Neural cell (in vitro differentiated cells): ENCODE results near the gene CREBBP. TPM values are rescaled to one million over a fixed set of nuclear protein-coding genes. Genes with fewer than 3 reads are reported as not detected.

ENCODE experiments used
- H2AFZ ChIP-seq: fragments of 200-600, 300-800 bp; sonication (generic), shearing (Covaris generic); 2 replicates; pipeline ENCODE4 v1.6.0; 2014; ENCODE audit warnings: low read depth, mild to moderate bottlenecking, antibody characterized with exemption, low read length, moderate library complexity
- H3F3A ChIP-seq: fragments of 200-600 bp; shearing (Covaris generic); 2 replicates; pipeline ENCODE4 v1.6.1; 2016; ENCODE audit warnings: mild to moderate bottlenecking, moderate library complexity, mixed read lengths, antibody characterized with exemption, low read length; ENCODE audit not compliant: insufficient read depth, poor library complexity, severe bottlenecking
- H3K27ac ChIP-seq: fragments of 200-600, 300-800 bp; sonication (generic), shearing (Covaris generic); 2 replicates; pipeline ENCODE4 v1.5.1; 2014; ENCODE audit warnings: mild to moderate bottlenecking, low read length, moderate library complexity
- H3K27me3 ChIP-seq: fragments of 300-800, 200-600 bp; sonication (generic), shearing (Covaris generic); 2 replicates; pipeline ENCODE4 v1.6.0; 2014; ENCODE audit warnings: mild to moderate bottlenecking, low read depth, low read length, moderate library complexity; ENCODE audit not compliant: insufficient read depth
- H3K36me3 ChIP-seq: fragments of 300-800, 200-600 bp; sonication (generic), shearing (Covaris generic); 2 replicates; pipeline ENCODE4 v1.5.1; 2014; ENCODE audit warnings: mild to moderate bottlenecking, antibody characterized with exemption, low read length, moderate library complexity; ENCODE audit not compliant: insufficient read depth
- H3K4me2 ChIP-seq: fragments of 300-800, 200-600 bp; sonication (generic), shearing (Covaris generic); 2 replicates; pipeline ENCODE4 v1.6.0; 2014; ENCODE audit warnings: mild to moderate bottlenecking, low read length
- H3K4me3 ChIP-seq: fragments of 300-800, 200-600 bp; sonication (generic), shearing (Covaris generic); 2 replicates; pipeline ENCODE4 v1.5.1; 2014; ENCODE audit warnings: mild to moderate bottlenecking, low read length, moderate library complexity
- H3K79me2 ChIP-seq: fragments of 200-600 bp; shearing (Covaris generic); replicated peaks from 2 replicates; pipeline ENCODE4 v1.6.0; 2014; ENCODE audit warnings: mild to moderate bottlenecking, low read length, moderate library complexity; ENCODE audit not compliant: insufficient read depth
- H3K9ac ChIP-seq: fragments of 300-800, 200-600 bp; sonication (generic), shearing (Covaris generic); 2 replicates; pipeline ENCODE4 v1.6.1; 2016; ENCODE audit warnings: mild to moderate bottlenecking, low read length, mixed read lengths
- H3K9me2 ChIP-seq: fragments of 200-600 bp; shearing (Covaris generic); 2 replicates; pipeline ENCODE4 v1.6.1; 2016; ENCODE audit warnings: mild to moderate bottlenecking, low read length, mixed read lengths; ENCODE audit not compliant: insufficient read depth
- H3K9me3 ChIP-seq: fragments of 200-600, 300-800 bp; sonication (generic), shearing (Covaris generic); 2 replicates; pipeline ENCODE4 v1.6.1; 2016; ENCODE audit warnings: mild to moderate bottlenecking, mixed run types, low read length, moderate library complexity, mixed read lengths
- H4K20me1 ChIP-seq: fragments of 200-600 bp; shearing (Covaris generic); 2 replicates; pipeline ENCODE4 v1.6.1; 2016; ENCODE audit warnings: mild to moderate bottlenecking, mixed run types; ENCODE audit not compliant: insufficient read depth
- CTCF ChIP-seq: fragments of 450-650 bp; IDR thresholded peaks from 2 replicates; pipeline ENCODE4 v1.5.1; 2014; ENCODE audit warnings: antibody characterized with exemption, mild to moderate bottlenecking, moderate library complexity; ENCODE audit not compliant: poor library complexity, severe bottlenecking
- EP300 ChIP-seq: fragments of 450-650 bp; conservative IDR thresholded peaks from 2 replicates; pipeline ENCODE4 v1.6.1; 2014; ENCODE audit warnings: antibody characterized with exemption, mild to moderate bottlenecking, moderate library complexity; ENCODE audit not compliant: poor library complexity, severe bottlenecking
- EZH2 ChIP-seq: fragments of 200-600, 300-800 bp; shearing (Covaris generic), sonication (generic); IDR thresholded peaks from 2 replicates; pipeline ENCODE4 v1.6.1; 2014; ENCODE audit warnings: antibody characterized with exemption, low read length, borderline replicate concordance, mild to moderate bottlenecking; ENCODE audit not compliant: insufficient read depth, poor library complexity, severe bottlenecking
- MXI1 ChIP-seq: fragments of 450-650 bp; conservative IDR thresholded peaks from 2 replicates; pipeline ENCODE4 v1.6.1; 2014; ENCODE audit warnings: antibody characterized with exemption, mild to moderate bottlenecking; ENCODE audit not compliant: poor library complexity, severe bottlenecking
- POLR2AphosphoS5 ChIP-seq: IDR thresholded peaks from 2 replicates; pipeline ENCODE4 v1.6.1; 2012
- RAD21 ChIP-seq: fragments of 450-650 bp; conservative IDR thresholded peaks from 2 replicates; pipeline ENCODE4 v1.6.1; 2014; ENCODE audit warnings: antibody characterized with exemption, mild to moderate bottlenecking, moderate library complexity
- REST ChIP-seq: IDR thresholded peaks from 2 replicates; pipeline ENCODE4 v1.6.1; 2012; ENCODE audit warnings: borderline replicate concordance
- SMC3 ChIP-seq: fragments of 450-650 bp; conservative IDR thresholded peaks from 2 replicates; pipeline ENCODE4 v1.6.1; 2014; ENCODE audit warnings: antibody characterized with exemption, mild to moderate bottlenecking, moderate library complexity; ENCODE audit not compliant: poor library complexity
- TAF1 ChIP-seq: IDR thresholded peaks from 2 replicates; pipeline ENCODE4 v1.6.1; 2012; ENCODE audit warnings: low read depth
- polyA plus RNA-seq: library from polyadenylated mRNA; depleted of rRNA; stranded (reverse); fragments of >200 nt; gene quantifications from 2 replicates; pipeline ENCODE4 v1.2.3, GENCODE V29; 2014

The CREBBP gene
- polyA plus RNA-seq, 1 donor from 2014 or later, result 3.3 TPM

- peaks cover 77% of the 10 kb centered on the region for H3K79me2 ChIP-seq
- no peaks in the 10 kb centered on the region for H3K9me2 ChIP-seq
- no peaks in the 10 kb centered on the region for H3K36me3 ChIP-seq
- H3K9me3 ChIP-seq, result no peaks in the 10 kb centered on the region
- H3F3A ChIP-seq, result no peaks in the 10 kb centered on the region
- H2AFZ ChIP-seq, result no peak overlapping the region
- no peak overlapping the region for H3K4me3 ChIP-seq
- peaks cover 6% of the 10 kb centered on the region for H4K20me1 ChIP-seq
- no peak overlapping the region for H3K4me2 ChIP-seq
- H3K27ac ChIP-seq, result no peak overlapping the region
- no peak overlapping the region for H3K9ac ChIP-seq
- no peak for TF ChIP-seq CTCF
- TF ChIP-seq TAF1, result no peak
- TF ChIP-seq EP300, result no peak
- no peak for TF ChIP-seq EZH2
- TF ChIP-seq RAD21, result no peak
- no peak for TF ChIP-seq POLR2AphosphoS5
- no peaks in the 10 kb centered on the region for H3K27me3 ChIP-seq
Measured at GRCh38 chr16:3836641-3837040, 43.9 kb downstream of the CREBBP start.

DNA sequence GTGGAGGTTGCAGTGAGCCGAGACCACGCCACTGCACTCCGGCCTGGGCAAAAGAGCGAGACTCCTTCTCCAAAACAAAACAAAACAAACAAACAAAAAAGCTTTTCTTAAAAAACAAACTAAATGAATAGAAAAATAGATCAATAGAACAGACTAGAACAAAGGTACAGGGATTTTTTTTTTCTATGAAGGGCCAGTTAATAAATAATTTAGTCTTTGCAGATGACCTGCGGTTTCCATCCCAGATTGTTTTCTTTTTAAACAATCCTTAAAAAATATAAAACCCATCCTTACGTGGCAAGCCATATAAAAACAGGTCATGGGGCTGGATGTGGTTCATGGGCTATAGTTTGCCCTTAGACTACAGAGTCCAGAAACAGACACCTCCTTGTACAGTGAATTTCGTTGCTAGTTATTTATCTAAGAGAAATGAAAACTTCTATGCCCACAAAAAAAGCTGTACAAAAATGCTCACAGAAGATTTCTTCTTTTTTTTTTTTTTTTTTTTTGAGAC lies 45.4 kb downstream of the CREBBP start:
- H3K9ac ChIP-seq, result no peak overlapping the region
- H4K20me1 ChIP-seq, result peaks cover 6% of the 10 kb centered on the region
- no peaks in the 10 kb centered on the region for H3K36me3 ChIP-seq
- H3K27ac ChIP-seq, result no peak overlapping the region
- H3K4me2 ChIP-seq, result no peak overlapping the region
- H3F3A ChIP-seq, result no peaks in the 10 kb centered on the region
- H2AFZ ChIP-seq, result no peak overlapping the region
- no peaks in the 10 kb centered on the region for H3K27me3 ChIP-seq
- no peaks in the 10 kb centered on the region for H3K9me3 ChIP-seq
- peaks cover 77% of the 10 kb centered on the region for H3K79me2 ChIP-seq
- TF ChIP-seq REST (no peak), RAD21 (no peak), SMC3 (no peak), MXI1 (no peak)
- H3K4me3 ChIP-seq, result no peak overlapping the region
- H3K9me2 ChIP-seq, result no peaks in the 10 kb centered on the region

DNA sequence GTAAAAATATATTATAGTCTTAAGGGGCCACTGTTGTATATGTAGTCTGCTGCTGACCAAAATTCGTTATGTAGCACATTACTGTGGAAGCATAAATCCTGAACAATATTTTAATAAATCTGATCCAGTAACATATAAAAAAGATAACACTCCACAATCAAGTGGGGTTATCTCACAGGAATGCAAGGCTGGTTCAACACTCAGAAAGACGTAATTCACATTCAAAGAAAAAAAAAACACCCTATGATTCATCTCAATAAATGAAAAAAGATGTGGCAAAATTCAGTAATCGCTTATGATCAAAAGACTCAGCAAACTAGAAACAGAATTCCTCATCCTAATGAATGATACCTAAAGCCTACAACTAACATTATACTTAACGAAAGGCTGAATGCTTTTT lies 47.8 kb downstream of the CREBBP start:
- H4K20me1 ChIP-seq, result no peaks in the 10 kb centered on the region
- H3F3A ChIP-seq, result no peaks in the 10 kb centered on the region
- TF ChIP-seq TAF1 (no peak), CTCF (no peak), POLR2AphosphoS5 (no peak), SMC3 (no peak), REST (no peak), EZH2 (no peak), EP300 (no peak)
- H3K4me2 ChIP-seq, result no peak overlapping the region
- no peak overlapping the region for H2AFZ ChIP-seq
- H3K4me3 ChIP-seq, result no peak overlapping the region
- no peak overlapping the region for H3K27ac ChIP-seq
- H3K27me3 ChIP-seq, result no peaks in the 10 kb centered on the region
- peaks cover 94% of the 10 kb centered on the region for H3K79me2 ChIP-seq
- no peaks in the 10 kb centered on the region for H3K36me3 ChIP-seq
- no peak overlapping the region for H3K9ac ChIP-seq
- H3K9me2 ChIP-seq, result no peaks in the 10 kb centered on the region
- H3K9me3 ChIP-seq, result no peaks in the 10 kb centered on the region
